H1 (cell line): ENCODE data around the gene RAB43. TPM values are rescaled to one million over a fixed set of nuclear protein-coding genes. Genes with fewer than 3 reads are reported as not detected.

Source experiments
- CBX5 ChIP-seq: fragments of 300-800, 300-1000 bp; sonication (generic); IDR thresholded peaks from 2 replicates; pipeline ENCODE4 v1.7.1; 2016; ENCODE audit warnings: antibody characterized with exemption, low read length, low read depth
- CHD7 ChIP-seq: fragments of 300-600 bp; sonication (generic); IDR thresholded peaks from 2 replicates; pipeline ENCODE4 v1.7.1; 2012; ENCODE audit warnings: low read length, moderate library complexity, mild to moderate bottlenecking, inconsistent platforms; ENCODE audit not compliant: insufficient replicate concordance
- EZH2 ChIP-seq: fragments of 200-600 bp; sonication (generic); IDR thresholded peaks from 2 replicates; pipeline ENCODE4 v1.7.1; 2012; ENCODE audit warnings: low read depth, mild to moderate bottlenecking, moderate library complexity, low read length, inconsistent platforms; ENCODE audit not compliant: severe bottlenecking
- RNF2 ChIP-seq: fragments of 200-900, 300-1000 bp; sonication (generic); IDR thresholded peaks from 2 replicates; pipeline ENCODE4 v1.7.1; 2016; ENCODE audit warnings: borderline replicate concordance, low read depth, mild to moderate bottlenecking, antibody characterized with exemption, low read length; ENCODE audit not compliant: poor library complexity, severe bottlenecking; ENCODE audit errors: missing control alignments
- TAF1 ChIP-seq: IDR thresholded peaks from 2 replicates; pipeline ENCODE4 v1.6.1; 2011; ENCODE audit warnings: mild to moderate bottlenecking, low read depth, low read length
- polyA plus RNA-seq, 7 experiments: library from polyadenylated mRNA; depleted of rRNA in 3 of 7; stranded (reverse) in 5 of 7; unstranded in 2 of 7; fragments of >200 nt in 5 of 7; fragments of 200-250 nt in 2 of 7; gene quantifications; 1 replicate in 5 of 7; 2 replicates in 1 of 7; 4 replicates in 1 of 7; pipeline versions ENCODE4 v1.2.1 to v1.2.3, GENCODE V29; 2011 to 2013; ENCODE audit warnings: missing spikeins in 2 of 7, mixed read lengths in 2 of 7
- total RNA-seq: library from RNA; stranded (reverse); fragmentation: NEBNext Ultra II Directional; extraction: Animal tissue kit (Norgen Biotek cat#: 25700); gene quantifications from 2 replicates; pipeline ENCODE4 v1.2.1, GENCODE V29; 2021
- TF ChIP-seq, protein P1 (sequence below): IDR thresholded peaks from 2 replicates; pipeline ENCODE4 v1.6.1; 2011; ENCODE audit warnings: low read depth, mild to moderate bottlenecking, low read length; ENCODE audit not compliant: insufficient read depth

RAB43 gene
- total and polyA plus RNA-seq, 2 of the 8 experiments (the other 6 are each of a cell fraction or from before 2014, with no cell fraction given), result 13.1 to 19.4 TPM

- no peak for TF ChIP-seq CHD7
- no peak for TF ChIP-seq CBX5
- no peak for TF ChIP-seq RNF2
- TF ChIP-seq EZH2, result no peak
- TF ChIP-seq TAF1, result no peak
- TF ChIP-seq, protein P1, sequence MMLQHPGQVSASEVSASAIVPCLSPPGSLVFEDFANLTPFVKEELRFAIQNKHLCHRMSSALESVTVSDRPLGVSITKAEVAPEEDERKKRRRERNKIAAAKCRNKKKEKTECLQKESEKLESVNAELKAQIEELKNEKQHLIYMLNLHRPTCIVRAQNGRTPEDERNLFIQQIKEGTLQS, result no peak
Observed at GRCh38 chr3:129123314-129124060, 1.9 kb upstream of the RAB43 start (continued).
